NCI-H774 (cell line): ENCODE results near the gene FOXL1.
A peak's percentile ranks its signal among the peaks of the same experiment; 100 is the strongest.

Source experiments
- DNase-seq: peaks from one replicate; lab custom pipeline; 2025; lab: John Stamatoyannopoulos, UW

FOXL1 gene

DNA sequence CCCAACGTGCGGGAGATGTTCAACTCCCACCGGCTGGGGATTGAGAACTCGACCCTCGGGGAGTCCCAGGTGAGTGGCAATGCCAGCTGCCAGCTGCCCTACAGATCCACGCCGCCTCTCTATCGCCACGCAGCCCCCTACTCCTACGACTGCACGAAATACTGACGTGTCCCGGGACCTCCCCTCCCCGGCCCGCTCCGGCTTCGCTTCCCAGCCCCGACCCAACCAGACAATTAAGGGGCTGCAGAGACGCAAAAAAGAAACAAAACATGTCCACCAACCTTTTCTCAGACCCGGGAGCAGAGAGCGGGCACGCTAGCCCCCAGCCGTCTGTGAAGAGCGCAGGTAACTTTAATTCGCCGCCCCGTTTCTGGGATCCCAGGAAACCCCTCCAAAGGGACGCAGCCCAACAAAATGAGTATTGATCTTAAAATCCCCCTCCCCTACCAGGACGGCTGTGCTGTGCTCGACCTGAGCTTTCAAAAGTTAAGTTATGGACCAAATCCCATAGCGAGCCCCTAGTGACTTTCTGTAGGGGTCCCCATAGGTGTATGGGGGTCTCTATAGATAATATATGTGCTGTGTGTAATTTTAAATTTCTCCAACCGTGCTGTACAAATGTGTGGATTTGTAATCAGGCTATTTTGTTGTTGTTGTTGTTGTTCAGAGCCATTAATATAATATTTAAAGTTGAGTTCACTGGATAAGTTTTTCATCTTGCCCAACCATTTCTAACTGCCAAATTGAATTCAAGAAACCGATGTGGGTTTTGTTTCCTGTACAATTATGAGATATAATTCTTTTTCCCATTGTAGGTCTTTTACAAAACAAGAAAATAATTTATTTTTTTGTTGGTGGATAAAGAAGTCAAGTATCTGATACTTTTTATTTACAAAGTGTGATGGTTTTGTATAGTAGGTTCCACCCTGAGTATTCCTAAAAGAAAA is 9.4 kb upstream of the FOXL1 start:
- DNase-seq, result no peak

DNA sequence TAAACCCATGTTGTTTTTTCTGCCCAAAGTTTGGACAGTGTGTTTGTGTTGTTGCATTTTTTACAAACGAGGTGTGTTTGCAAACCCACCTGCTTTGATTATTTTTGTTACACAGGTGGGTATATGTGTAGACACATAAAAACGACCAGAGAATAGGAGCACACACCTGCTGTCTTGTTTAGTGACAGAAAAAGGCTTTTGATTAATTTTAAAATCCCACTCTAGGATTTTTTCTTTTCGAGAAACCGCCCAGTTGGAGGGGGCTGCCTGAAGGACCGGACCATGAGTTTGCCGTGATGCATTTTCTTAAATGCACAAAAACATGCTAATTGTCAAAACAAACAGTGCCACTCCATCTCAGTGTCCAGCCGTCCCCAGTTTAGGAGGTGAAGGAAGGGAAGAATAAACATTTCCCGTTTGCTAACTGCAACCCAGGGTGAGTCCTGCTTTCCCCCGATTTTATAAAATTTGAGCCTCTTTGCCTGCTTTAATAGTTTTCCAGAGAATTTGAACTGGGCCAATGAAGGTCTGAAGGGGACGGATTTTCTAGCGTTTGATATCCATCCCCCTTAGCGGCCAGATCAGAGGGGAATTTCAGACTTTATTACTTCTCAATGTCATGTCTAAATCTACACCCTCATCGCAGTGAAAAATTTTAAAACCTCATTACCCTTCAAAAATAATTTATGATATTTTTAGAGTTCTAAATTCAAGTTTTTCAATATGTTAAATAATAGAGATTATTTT is 8.5 kb upstream of the FOXL1 start:
- DNase-seq, result no peak

DNA sequence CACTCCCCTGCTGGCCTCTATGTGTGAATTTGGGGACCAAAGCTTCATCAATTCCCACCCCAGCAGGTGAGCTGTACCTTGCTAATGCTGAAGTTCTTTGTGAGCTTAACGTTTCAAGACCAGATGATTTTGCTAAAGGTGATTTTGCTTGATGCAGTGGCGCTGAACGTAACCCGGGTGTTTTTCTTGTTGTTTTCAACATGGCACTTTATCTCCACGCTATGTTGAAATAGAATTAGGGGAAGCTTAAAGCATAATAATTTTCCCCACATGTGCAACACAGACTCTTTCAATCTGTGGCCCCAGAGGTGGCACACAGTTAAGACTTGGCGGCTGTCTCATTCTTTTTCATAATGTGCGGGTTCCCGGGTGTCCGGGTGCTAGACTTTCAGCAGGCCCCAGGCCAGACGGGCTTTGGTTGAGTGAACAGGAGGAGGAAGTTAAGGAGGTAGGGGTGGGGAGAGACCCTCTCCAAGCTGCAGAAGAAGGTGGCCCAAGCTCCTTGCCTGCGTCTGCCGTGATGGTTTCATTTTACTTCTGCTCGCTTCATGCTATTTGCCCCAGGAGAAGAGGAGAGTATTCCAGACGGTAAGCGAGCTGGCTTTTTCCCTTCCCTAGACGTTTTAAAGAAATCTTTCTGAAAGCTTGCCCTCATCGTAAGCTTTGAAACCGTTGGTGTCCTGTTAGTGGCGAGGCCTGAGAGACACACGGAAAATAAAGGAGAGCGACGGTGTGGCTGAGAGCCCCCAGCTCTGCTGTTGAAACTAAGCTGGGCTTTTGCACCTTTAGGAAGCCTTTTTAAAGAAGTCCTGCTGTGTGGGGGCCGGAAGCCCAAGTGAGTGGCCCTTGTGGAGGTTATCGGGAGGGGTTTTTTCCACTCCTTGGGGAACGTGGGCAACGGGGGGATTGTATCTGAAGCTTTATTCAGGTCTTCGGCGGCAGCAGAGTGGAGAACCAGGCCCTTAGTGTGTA is 7.5 kb upstream of the FOXL1 start:
- no peak for DNase-seq

DNA sequence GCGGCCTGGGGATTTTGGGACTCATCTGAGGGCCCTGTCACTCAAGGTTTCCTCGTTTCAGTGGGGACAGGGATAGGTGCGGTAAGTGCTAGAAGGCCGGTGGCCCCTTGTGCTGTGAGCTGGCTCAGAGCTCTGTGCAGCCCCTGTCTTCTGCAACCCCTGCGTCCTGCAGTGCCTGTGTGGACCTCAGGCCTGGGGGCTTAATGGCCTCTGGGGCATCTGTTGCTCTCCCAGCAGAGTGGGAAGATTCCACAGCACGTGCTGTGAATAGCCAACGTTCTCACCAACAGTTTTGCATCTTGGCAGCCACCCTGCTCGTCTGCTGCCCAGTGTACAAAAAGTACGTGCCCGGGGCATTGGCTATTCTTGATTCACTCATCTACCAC is 6.8 kb upstream of the FOXL1 start:
- no peak for DNase-seq

DNA sequence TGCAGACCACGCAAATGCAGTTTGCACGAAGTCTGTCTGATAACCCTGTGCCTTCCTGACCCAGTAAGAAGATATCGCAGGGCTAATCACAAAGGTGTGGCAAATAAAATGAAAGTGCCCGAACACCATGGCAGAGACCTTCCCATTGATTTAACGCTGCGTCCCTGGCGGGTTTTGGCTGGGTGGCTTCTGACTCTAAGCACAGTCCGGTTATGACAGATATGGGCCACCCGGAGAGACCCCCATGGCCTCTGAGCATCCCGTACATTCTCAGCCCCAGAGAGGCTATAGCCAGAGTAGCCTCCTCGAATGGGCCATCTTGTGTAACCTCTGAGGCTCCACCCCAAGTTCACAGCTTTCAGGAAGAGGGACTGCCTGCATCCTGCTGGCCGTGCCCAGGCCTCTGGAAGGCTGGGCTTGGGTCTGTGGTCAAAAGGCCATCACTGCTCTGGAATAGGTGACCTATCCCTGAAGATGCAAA is 6.3 kb upstream of the FOXL1 start:
- DNase-seq, result no peak

DNA sequence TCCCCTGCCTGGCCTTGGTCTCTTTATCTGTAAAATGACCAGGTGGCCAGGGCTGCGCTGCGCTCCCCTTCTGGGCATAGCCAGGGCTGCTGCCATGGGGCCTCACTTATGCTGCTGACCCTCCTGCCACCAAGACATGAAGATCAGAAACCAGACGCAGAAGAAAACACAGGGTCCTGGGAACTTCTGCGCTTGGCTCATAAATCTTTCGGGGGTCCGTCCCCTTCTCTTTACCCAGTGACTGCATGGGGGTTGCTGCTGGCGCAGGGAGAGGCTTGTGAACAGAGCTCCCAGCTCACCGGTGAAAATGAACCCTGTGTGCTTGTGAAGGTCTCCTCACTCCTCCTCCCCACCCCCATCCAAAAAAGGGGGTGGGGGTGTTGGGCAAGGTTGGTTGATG is 5.7 kb upstream of the FOXL1 start:
- DNase-seq, result no peak

DNA sequence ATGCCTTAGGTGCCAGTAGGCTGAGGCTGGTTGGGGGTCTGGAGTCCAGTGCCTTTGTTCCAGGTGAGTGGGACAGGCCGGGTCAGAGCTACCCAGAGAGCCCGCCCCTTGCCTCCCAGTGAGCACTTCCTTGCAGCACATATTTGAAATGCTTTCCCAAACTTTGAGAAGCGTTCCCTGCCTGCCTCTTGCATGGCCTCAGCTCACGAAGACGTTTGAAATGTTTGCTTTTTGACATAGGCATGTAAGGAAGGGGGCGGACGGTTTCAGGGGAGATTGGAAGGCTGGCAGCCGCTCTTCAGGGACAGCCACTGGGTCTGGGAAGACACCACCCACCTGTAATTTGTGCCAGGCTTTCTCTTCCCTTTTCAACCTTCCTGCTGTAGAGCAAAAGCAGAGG is 5.1 kb upstream of the FOXL1 start:
- no peak for DNase-seq

DNA sequence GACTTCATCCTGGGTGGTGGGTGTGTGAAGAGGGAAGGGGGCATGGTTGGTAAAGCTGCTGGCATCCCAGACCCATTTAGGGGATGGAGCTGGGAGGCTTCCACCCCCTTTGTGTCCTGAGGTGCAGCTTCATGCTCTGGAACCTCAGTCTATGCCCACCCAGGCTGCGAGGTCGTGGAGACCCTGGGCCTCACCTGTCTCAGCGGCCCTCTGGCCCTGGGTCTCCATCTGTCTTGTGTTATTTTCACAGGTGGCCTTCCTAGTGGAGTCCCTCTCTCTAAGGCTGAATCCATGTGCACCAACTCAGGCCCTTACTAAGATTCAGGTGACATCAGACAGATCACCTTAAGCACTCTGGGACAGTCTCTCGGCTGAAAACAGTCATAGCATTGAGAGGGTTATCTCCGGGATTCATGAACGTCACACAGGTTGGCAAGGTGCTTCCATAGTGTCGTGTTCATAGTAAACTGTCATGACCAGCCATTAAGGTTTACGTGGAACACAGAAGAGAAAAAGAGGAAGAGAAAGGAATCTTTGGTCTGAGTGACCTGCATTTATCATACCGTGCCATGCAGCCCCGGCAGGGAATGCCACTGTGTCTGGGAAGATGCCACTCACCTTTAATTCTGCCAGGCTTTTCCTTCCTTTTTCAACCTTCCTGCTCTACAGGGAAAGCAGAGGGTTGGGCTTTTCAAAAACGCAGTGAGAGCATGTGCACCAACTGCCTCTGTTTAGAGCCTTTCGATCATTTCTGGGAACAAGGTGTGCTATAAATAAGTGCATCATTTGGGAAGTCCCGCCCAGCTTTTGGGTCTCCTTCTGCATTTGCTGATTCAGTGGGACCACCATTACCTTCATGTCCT is 4.5 kb upstream of the FOXL1 start:
- no peak for DNase-seq

DNA sequence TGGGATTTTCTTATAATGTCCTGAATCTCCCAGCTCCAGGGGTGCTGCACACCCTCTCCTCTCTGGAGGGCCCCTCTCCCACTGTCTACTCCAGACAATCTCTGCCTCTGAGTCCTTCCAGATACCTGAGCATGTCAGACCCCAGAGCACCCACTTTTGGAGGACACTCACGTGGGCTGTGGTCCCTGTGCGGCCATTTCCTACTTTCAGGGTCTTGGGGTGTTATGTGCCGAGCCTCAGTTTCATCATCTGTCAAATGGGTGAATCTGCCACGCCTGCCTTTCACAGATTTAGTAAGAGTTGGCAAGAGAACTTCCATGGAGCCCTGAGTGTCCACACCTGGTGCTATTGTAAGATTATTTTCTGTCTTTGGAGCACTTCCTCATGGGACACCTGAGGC is 3.7 kb upstream of the FOXL1 start:
- DNase-seq, result no peak

DNA sequence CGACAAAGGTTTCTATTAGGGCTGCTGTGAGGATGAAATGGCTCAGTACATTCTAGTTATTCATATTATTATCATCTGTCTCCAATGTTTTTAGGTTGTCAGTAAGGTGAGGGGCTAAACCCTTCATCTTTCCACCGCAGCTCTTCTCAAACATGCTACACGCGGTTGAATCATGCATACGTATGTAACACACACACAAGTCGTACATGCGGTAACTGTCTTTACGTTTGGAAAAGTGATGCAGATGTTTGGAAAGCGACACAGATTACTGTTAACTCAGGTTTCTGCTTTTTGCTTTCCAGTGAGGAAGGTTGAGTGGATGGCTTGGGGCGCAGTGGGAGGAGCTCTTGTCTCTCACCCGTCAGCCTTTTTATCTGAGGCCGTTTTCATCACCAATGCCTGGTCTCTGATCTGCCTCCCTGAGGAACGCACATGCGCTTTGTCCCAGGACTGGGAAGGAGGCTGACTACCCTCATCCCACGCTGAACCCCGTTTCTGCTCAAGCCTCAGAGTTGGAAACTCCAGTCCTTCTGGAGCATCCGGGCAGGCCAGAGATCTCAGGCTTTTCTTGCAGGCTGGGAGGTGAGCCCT is 3.2 kb upstream of the FOXL1 start:
- DNase-seq, result no peak

DNA sequence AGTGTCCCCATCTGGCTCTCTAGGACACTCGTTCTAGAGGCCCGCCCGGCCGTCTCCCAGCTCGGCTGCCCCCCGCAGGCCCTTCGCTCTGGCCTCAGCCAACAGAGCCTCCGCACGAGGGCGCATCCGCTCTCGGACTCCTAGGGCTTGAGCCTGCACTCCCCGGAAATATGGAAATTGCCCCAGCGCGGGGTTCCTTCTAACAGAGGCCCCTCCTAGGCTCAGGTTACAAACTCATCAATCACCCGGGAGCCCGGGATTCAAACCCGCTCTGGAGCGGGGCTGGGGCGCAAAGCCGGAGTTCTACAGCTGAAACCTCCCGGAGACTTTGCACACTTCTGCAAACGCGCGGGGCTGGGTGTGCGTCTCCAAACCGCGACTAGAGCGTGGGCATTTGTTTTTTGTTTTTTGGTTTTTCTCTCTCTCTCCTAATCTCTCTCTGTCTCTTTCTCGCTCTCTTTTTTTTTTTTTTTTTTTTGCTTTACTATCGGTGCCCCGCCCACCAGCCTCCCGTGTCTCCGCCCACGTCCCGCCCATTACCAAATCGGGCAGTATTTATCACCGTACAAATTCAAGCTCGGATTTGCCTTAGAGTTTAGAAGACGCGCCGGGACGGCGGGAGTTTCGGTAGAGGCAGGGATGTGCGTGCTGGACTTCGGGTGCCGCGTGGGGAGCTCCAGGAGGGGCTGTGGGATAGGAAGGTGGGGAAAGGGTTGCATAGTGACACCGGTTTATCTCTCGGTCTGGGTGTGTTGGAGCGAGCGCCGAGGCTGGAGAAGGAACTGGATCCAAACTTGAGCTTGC is 2.4 kb upstream of the FOXL1 start:
- DNase-seq, result peak; percentile 14

DNA sequence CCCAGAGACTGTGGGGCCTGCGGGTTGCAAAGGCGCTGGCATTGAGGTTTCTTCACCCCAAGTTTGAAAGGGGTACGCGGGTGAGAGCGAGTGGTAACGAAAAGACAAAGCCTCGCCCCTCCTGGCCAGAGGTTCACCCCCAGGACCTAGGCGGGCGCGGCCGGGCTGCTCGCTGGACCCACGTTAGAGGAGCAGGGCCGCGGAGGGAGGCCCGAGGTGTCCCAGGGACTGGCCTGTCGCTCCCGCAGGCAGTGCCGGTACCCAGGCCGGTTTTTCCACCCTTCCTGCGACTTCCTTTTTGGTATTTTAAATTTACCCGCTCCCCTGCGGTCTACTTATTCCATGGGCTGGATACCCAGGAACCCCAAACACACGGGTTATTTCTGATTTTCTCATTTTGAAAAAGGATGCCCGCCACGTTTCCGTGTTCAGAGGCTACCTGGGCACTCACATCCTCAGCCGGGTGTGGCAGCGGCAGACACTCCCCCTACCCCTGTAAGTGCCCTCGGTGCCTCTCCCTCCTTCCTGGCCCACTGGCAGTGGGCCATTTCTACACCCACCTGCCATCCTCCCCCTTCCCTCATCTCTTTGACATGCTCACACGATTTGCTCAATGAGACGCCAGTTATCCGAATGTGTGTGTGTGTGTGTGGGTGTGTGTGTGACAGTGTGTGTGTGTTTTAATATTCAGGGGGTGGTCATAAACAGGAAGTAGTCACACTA is 1.6 kb upstream of the FOXL1 start:
- no peak for DNase-seq

DNA sequence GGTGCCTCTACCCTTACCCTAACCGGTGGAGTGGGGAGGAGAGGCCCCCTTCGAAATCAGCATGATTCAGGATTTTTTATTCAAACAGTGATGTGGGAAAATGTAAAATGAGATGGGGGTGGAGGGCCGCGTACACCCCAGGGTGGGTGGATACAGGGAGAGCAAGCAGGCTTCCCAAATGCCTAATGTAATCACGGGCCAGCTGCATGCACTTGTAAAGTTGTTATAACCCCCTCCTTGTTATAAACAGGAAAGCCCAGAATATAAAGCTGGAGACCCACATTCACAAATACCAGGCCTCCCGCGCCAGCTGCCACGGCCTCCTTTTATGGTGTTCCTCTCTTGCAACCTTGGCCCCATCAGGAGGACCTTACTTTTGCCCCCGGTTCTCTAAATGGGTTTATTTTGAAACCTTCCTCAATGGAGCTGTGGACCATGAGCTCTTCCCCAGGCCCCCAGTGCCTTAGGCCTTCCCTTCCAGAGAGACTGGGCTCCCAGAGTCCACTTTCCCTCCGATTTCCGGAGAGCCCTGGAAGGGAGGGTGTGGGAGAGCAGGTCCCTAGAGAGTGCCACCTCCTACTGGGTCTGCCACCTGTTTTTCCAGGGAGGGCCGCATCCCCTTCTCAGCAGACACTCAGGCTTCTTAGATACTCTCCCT is 906 bp upstream of the FOXL1 start:
- no peak for DNase-seq

DNA sequence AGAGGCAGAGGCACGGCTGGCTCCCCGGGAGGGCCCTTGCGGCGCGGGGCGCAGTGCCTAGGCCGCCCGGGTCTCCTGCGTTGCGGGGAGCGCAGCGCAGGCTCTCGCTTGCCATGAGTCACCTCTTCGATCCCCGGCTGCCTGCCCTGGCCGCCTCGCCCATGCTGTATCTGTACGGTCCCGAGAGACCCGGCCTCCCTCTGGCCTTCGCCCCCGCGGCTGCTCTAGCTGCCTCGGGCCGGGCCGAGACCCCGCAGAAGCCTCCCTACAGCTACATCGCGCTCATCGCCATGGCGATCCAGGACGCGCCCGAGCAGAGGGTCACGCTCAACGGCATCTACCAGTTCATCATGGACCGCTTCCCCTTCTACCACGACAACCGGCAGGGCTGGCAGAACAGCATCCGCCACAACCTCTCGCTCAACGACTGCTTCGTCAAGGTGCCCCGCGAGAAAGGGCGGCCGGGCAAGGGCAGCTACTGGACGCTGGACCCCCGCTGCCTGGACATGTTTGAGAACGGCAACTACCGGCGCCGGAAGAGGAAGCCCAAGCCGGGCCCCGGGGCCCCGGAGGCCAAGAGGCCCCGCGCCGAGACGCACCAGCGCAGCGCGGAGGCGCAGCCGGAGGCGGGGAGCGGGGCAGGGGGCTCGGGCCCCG is 390 bp downstream of the FOXL1 start:
- DNase-seq, result no peak

DNA sequence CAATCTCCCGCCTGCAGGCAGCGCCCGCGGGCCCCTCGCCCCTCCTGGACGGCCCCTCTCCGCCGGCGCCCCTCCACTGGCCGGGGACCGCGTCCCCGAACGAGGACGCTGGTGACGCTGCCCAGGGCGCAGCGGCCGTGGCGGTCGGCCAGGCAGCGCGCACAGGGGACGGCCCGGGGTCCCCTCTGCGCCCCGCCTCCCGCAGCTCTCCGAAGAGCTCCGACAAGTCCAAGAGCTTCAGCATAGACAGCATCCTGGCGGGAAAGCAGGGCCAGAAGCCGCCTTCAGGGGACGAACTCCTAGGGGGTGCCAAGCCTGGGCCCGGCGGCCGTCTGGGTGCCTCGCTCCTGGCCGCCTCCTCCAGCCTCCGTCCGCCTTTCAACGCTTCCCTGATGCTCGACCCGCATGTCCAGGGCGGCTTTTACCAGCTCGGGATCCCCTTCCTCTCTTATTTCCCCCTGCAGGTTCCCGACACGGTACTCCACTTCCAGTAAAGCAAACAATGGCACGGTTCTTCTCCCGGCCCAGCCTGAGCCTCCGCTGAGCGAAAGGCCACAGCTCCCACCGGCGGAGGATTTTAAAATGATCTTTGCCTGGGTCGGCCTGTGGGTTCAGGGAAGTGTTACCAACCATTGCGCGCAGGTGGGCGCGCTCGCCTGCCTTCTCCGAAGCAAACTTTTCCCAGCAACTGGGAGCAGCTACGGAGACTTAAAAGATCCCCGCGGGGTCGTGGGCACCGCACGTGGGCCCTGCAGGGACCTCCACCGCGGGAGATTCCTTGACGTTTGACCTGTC is 1.1 kb downstream of the FOXL1 start:
- no peak for DNase-seq

DNA sequence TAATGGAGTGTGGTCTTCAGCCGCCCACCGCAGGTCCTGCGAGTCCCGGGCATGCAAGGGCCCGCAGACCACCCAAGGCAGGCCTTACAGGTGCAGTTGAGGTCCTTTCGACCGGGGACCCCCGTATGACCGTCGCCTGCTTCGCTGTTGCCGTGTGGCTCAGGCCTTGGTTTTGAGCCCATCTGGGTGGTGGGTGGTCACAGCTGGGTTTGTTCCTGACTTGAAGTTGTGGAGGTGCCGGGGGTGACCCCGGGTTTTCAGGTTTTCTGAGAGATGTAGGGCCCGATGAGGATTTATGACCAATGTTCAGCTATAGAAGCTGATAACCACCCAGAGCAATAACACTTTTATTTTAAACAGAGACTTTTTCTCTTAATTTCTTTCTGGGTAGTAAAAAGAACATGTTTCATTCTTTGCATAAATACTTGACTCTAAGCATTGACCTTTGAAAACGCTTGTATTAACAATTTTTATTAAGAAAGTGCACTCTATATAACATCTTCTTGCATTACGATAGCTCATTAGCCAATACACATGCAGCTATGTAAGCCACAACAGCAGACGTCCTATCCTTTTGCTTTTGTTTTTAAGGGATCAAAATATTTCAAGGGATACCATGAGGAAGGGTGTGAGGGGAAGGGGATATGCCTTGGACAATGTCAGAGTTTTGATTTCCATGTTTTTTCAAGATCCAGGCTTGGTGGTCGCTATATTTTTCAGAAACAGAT is 1.9 kb downstream of the FOXL1 start:
- no peak for DNase-seq

DNA sequence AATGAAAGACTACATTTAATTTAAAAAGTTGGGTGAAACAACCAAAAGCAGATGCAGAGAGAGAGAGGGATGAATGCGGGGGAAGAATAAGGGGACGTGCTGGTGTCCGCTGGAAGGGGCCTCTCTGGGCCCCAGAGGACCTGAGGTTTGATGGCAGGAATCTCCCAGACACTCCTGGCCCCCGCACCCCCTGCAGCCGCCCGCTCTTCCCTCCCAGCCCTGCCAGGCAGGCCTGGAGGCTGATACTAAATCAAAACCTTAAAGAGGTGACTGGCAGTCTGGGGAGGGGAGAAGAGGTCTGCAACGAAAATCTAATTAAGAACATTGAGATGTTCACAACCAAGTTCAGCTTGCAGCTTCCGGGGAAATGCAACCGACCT is 2.4 kb downstream of the FOXL1 start:
- no peak for DNase-seq
